ENCODE measurements around the gene OSCP1.

Gene OSCP1

GRCh38 chr1:36415661-36416326, 34.5 kb downstream of the OSCP1 start:
- H3K4me1 Mint-ChIP-seq (ENCODE audit: low read depth), result peaks cover 24% of the 10 kb centered on the region
- H3K9me3 Mint-ChIP-seq, result peaks cover 7% of the 10 kb centered on the region
- H3K27me3 Mint-ChIP-seq (ENCODE audit: low read depth), result no peaks in the 10 kb centered on the region
- no peak overlapping the region for H3K4me3 Mint-ChIP-seq
- peaks cover 5% of the 10 kb centered on the region for H3K36me3 Mint-ChIP-seq (ENCODE audit: low read depth)
- no peak overlapping the region for H3K27ac Mint-ChIP-seq

GRCh38 chr1:36414384-36414783, 35.9 kb downstream of the OSCP1 start:
- Mint-ChIP-seq H3K4me3 (no peak overlapping the region), H3K9me3 (peaks cover 12% of the 10 kb centered on the region), H3K4me1 (ENCODE audit: low read depth) (peaks cover 19% of the 10 kb centered on the region), H3K36me3 (ENCODE audit: low read depth) (peaks cover 9% of the 10 kb centered on the region), H3K27ac (no peak overlapping the region), H3K27me3 (ENCODE audit: low read depth) (no peaks in the 10 kb centered on the region)

- H3K4me3 Mint-ChIP-seq, result peak overlapping the region; percentile 36
- peaks cover 19% of the 10 kb centered on the region for H3K4me1 Mint-ChIP-seq (ENCODE audit: low read depth)
- H3K27me3 Mint-ChIP-seq (ENCODE audit: low read depth), result peaks cover 4% of the 10 kb centered on the region
- peaks cover 9% of the 10 kb centered on the region for H3K36me3 Mint-ChIP-seq (ENCODE audit: low read depth)
- H3K27ac Mint-ChIP-seq, result peak overlapping the region; percentile 97
- peaks cover 12% of the 10 kb centered on the region for H3K9me3 Mint-ChIP-seq
Observed at GRCh38 chr1:36411674-36412648, 38.3 kb downstream of the OSCP1 start.

- Mint-ChIP-seq H3K4me3 (no peak overlapping the region), H3K27me3 (ENCODE audit: low read depth) (peaks cover 4% of the 10 kb centered on the region), H3K4me1 (ENCODE audit: low read depth) (peaks cover 19% of the 10 kb centered on the region), H3K27ac (no peak overlapping the region), H3K36me3 (ENCODE audit: low read depth) (peaks cover 9% of the 10 kb centered on the region), H3K9me3 (peaks cover 12% of the 10 kb centered on the region)
Observed at GRCh38 chr1:36408479-36408878, 41.8 kb downstream of the OSCP1 start.

- H3K4me1 Mint-ChIP-seq (ENCODE audit: low read depth), result peaks cover 5% of the 10 kb centered on the region
- peaks cover 6% of the 10 kb centered on the region for H3K36me3 Mint-ChIP-seq (ENCODE audit: low read depth)
- H3K27ac Mint-ChIP-seq, result no peak overlapping the region
- H3K4me3 Mint-ChIP-seq, result no peak overlapping the region
- H3K27me3 Mint-ChIP-seq (ENCODE audit: low read depth), result peaks cover 4% of the 10 kb centered on the region
- H3K9me3 Mint-ChIP-seq, result peaks cover 9% of the 10 kb centered on the region
Observed at GRCh38 chr1:36406440-36406839, 43.8 kb downstream of the OSCP1 start.

GRCh38 chr1:36402504-36402890, 47.8 kb downstream of the OSCP1 start:
- no peaks in the 10 kb centered on the region for H3K9me3 Mint-ChIP-seq
- H3K27me3 Mint-ChIP-seq (ENCODE audit: low read depth), result peaks cover 2% of the 10 kb centered on the region
- no peak overlapping the region for H3K27ac Mint-ChIP-seq
- peaks cover 15% of the 10 kb centered on the region for H3K4me1 Mint-ChIP-seq (ENCODE audit: low read depth)
- peaks cover 3% of the 10 kb centered on the region for H3K36me3 Mint-ChIP-seq (ENCODE audit: low read depth)
- no peak overlapping the region for H3K4me3 Mint-ChIP-seq

GRCh38 chr1:36401602-36402503, 48.4 kb downstream of the OSCP1 start:
- Mint-ChIP-seq H3K36me3 (ENCODE audit: low read depth) (peaks cover 3% of the 10 kb centered on the region), H3K4me3 (no peak overlapping the region), H3K27ac (no peak overlapping the region), H3K27me3 (ENCODE audit: low read depth) (no peaks in the 10 kb centered on the region), H3K9me3 (no peaks in the 10 kb centered on the region), H3K4me1 (ENCODE audit: low read depth) (peaks cover 18% of the 10 kb centered on the region)

GRCh38 chr1:36400825-36401601, 49.2 kb downstream of the OSCP1 start:
- Mint-ChIP-seq H3K4me1 (ENCODE audit: low read depth) (peaks cover 25% of the 10 kb centered on the region), H3K27ac (no peak overlapping the region), H3K9me3 (no peaks in the 10 kb centered on the region), H3K4me3 (no peak overlapping the region), H3K36me3 (ENCODE audit: low read depth) (peaks cover 3% of the 10 kb centered on the region), H3K27me3 (ENCODE audit: low read depth) (no peaks in the 10 kb centered on the region)

- Mint-ChIP-seq H3K9me3 (no peaks in the 10 kb centered on the region), H3K36me3 (ENCODE audit: low read depth) (peaks cover 3% of the 10 kb centered on the region), H3K27ac (no peak overlapping the region), H3K4me1 (ENCODE audit: low read depth) (peaks cover 25% of the 10 kb centered on the region), H3K4me3 (no peak overlapping the region), H3K27me3 (ENCODE audit: low read depth) (no peaks in the 10 kb centered on the region)
Observed at GRCh38 chr1:36400514-36400824, 49.8 kb downstream of the OSCP1 start.

- H3K27ac Mint-ChIP-seq, result peak overlapping the region; percentile 97
- peak overlapping the region; percentile 96 for H3K4me3 Mint-ChIP-seq
- H3K27me3 Mint-ChIP-seq (ENCODE audit: low read depth), result no peaks in the 10 kb centered on the region
- peaks cover 28% of the 10 kb centered on the region for H3K4me1 Mint-ChIP-seq (ENCODE audit: low read depth)
- peaks cover 5% of the 10 kb centered on the region for H3K36me3 Mint-ChIP-seq (ENCODE audit: low read depth)
- H3K9me3 Mint-ChIP-seq, result no peaks in the 10 kb centered on the region
Observed at GRCh38 chr1:36398370-36398977, 51.8 kb downstream of the OSCP1 start.

GRCh38 chr1:36397378-36398230, 52.6 kb downstream of the OSCP1 start, which contains the start of gene LSM10:
Gene LSM10, minus strand, starts transcription at chr1:36397908. Its CDS starts 3,779 bp downstream, at chr1:36394129.
- H3K27me3 Mint-ChIP-seq (ENCODE audit: low read depth), result no peaks in the 10 kb centered on the region
- H3K4me1 Mint-ChIP-seq (ENCODE audit: low read depth), result peaks cover 30% of the 10 kb centered on the region

GRCh38 chr1:36397083-36397377, 53.2 kb downstream of the OSCP1 start:
- Mint-ChIP-seq H3K4me3 (peak overlapping the region; percentile 96), H3K9me3 (no peaks in the 10 kb centered on the region), H3K27ac (peak overlapping the region; percentile 97), H3K4me1 (ENCODE audit: low read depth) (peaks cover 28% of the 10 kb centered on the region), H3K27me3 (ENCODE audit: low read depth) (no peaks in the 10 kb centered on the region), H3K36me3 (ENCODE audit: low read depth) (peaks cover 15% of the 10 kb centered on the region)

More at GRCh38 chr1:36397378-36398230, 52.6 kb downstream of the OSCP1 start, which contains the start of gene LSM10:
- Mint-ChIP-seq H3K27ac (peak within 1 kb of the TSS; percentile 97), H3K36me3 (ENCODE audit: low read depth) (peaks cover 12% of the 10 kb centered on the region), H3K4me3 (peak within 1 kb of the TSS; percentile 96), H3K9me3 (no peaks in the 10 kb centered on the region)

- H3K4me1 Mint-ChIP-seq (ENCODE audit: low read depth), result peaks cover 27% of the 10 kb centered on the region
- no peak overlapping the region for H3K27ac Mint-ChIP-seq
- peaks cover 19% of the 10 kb centered on the region for H3K36me3 Mint-ChIP-seq (ENCODE audit: low read depth)
- no peaks in the 10 kb centered on the region for H3K9me3 Mint-ChIP-seq
- H3K4me3 Mint-ChIP-seq, result peak overlapping the region; percentile 96
- no peaks in the 10 kb centered on the region for H3K27me3 Mint-ChIP-seq (ENCODE audit: low read depth)
Observed at GRCh38 chr1:36396359-36396758, 53.9 kb downstream of the OSCP1 start.

Data from T-helper 1 cell treated with Interleukin-12 subunit alpha and Interleukin-12 subunit beta and Interleukin-4 antibody, amounts not matched to agents 30 μg/mL and 1 μg/mL, for 36 hours (primary cell).